Smooth muscle cell of the brain vasculature (primary cell): ENCODE data around the gene HSD3B2.
"Not testable (repeated sequence)": the region's sequence is repeated elsewhere in the genome, so short reads cannot be mapped to it uniquely, and the experiment has no call there.

Experiments used
- DNase-seq: peaks from one replicate; pipeline ENCODE4 v3.0.0-alpha.2; 2012; ENCODE audit warnings: low read depth, low spot score

HSD3B2 gene

DNA sequence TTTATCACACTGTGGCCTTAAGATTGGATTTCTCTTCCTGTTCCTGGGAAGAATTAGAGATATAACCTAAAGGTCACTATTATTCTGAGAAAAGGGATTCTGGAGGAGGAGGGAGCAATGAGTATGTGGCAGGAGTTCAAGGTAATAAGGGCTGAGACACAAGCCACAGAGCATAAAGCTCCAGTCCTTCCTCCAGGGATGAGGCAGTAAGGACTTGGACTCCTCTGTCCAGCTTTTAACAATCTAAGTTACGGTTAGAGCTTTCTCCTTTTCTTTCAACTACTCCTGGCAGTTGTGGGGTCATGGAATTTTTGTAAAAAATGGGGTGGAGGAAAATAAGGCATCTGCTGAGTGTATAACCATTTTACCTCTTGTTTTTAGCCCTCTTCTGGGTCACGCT is at the start of gene HSD3B2:
Gene HSD3B2, plus strand, starts transcription at position 201 of the 400 bp plus-strand sequence. CDS start 270 bp downstream, outside the sequence.
- DNase-seq: no peak

DNA sequence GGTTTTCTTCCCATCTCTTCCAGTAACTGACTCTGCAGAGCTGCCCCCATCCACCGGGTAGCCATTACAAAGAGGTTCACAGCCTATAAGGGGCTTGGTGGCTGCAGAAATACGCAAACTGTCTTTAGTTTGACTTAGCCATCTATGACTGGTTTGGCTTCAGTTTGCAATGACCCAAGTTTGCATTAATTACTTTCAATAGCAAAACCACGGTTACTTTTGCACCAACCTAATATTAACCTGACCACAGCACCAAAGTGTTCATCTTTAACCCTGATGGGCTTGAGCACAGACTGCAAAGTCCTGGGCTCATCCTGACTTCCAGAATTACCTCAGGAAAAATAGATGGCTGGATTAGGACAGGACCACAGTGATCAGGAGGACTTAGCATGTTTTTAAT is 48.5 kb upstream of the HSD3B2 start:
- DNase-seq: no peak

DNA sequence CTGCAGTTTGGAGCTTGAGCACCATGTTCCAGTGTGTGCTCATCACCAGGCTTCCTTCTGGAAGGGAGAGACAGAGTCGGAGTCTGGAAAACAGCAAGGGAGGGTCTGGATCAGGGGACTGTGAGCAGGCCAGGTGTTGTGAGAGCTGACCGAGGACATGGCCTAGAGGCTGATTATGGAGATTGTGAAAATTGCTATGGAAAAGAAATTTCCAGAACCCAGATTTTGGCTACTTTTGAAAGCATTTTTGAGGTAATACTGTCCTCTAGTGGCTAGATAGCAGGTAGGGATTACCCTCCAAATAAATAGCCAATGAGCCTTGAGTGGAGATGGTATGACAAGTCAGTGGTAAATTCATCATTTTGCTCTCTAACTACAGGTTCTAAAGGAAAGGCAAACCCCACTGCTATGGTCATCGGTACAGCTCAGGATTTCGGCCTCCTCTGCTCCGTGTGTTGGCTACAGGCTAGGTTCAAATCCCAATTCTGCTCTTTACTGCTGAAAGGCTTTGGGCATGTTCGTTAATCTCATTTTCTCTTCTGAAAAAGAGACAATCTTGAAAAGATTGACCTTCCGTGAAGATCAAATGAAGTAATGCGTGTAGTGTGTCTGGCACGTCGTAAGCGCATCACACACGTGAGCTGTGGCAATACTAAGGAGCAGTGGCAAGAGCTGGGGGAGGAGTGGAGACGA is 47.4 kb upstream of the HSD3B2 start:
- DNase-seq: peak; percentile 10

DNA sequence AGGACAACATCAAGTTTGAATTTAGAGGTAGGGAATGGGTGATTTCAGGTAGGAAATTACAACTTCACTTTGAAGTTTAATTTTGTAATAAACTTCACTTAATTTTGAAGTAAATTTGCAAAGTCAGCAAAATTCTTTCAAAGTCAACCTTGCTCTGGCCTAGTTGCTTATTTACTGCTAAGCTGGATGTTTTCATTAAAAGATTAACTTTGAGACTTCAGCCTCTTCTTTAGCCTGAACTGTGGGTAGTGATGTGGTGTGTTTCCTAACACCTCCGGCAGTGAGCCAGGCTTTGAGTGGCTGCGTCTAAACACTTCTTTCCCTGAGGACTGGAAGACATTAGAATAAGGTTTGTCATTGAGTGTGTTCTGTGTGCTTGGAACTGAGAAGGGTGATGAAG is 46.4 kb upstream of the HSD3B2 start, which contains the start of gene HAO2:
Gene HAO2, plus strand, starts transcription at position 232 of the 400 bp plus-strand sequence. CDS start 12,301 bp downstream, outside the sequence.
- no peak for DNase-seq

DNA sequence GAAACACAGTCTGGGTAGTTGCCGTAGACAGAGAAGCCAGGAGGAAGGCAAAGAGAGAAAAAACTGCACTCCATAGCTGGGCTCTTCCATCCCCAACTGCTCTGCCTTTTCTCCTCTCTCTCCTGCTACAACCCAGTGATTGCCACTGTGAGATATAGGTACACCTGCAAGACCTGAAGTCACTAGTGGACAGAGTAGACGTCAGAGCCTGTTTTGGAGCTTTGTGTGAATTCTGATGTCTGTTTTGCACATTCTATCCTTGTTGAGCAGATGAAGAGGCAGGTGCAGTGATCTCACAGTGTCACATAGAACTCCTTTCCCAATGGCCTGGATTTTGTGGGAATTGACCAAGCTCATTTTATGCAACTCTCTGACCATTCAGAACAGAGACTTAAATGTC is 44.2 kb upstream of the HSD3B2 start:
- no peak for DNase-seq

DNA sequence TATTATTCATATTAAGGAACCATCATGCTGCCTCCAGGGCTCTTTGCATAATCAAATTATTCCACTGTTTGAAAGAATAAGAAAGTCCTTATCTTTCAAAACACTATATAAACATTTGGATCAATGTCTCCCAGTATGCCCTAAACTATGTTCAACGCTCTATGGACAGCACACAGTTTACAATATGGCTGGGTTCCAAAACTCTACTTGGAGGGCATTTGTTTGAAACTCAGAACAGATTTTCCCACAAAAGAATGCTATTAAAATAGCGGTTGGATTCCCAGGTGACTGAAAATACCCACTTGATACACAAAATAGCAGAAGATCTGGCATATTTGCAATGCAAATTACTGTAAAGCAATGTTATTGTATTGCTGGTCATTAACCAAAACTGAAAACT is 43.1 kb upstream of the HSD3B2 start:
- DNase-seq: no peak

DNA sequence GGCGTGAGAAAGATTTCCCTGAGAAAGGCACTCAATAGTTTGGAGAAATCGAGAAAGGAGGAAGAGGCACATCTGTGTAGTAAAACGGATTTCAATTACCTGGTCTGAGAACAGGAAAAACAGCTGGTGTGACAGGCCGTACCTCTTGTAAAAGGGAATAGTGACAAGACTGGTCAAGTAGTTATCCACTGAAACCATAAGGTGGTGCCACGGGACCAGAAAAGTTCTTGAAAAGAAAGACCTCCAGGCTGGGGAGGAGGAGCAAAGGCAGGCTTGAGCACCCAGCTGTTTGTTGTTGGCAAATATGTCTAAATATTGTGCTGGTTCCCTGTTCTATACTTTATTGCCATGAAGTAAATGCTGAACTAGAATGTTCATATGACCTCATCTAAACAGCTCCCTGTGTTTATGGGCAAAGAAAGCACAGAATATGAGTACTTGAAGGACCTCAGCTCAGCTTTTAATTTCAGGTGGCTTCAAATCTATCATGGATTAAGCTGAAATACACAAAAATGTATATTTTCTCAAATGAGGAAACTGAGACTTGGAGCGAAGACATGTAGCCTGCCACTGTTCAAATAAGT is 42.4 kb upstream of the HSD3B2 start:
- DNase-seq: no peak

DNA sequence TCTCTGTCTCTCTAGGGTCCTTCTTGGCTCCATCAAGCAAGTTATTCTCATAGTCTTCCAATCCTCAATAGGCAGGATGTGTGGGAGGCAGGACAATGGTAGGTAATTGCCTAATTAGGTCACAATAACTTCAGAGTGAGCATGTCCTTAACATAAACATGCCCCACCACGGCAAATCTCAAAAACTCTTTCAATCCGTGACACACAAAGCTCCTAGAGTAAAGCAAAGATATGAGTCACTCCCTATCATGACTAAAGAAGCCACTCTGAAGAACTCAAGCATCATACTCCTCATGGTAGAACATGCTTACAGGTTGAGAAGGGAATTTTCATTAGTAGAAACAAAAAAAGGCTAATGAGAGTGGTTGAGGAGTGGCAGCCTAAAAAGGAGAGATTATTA is 41.5 kb upstream of the HSD3B2 start:
- no peak for DNase-seq

DNA sequence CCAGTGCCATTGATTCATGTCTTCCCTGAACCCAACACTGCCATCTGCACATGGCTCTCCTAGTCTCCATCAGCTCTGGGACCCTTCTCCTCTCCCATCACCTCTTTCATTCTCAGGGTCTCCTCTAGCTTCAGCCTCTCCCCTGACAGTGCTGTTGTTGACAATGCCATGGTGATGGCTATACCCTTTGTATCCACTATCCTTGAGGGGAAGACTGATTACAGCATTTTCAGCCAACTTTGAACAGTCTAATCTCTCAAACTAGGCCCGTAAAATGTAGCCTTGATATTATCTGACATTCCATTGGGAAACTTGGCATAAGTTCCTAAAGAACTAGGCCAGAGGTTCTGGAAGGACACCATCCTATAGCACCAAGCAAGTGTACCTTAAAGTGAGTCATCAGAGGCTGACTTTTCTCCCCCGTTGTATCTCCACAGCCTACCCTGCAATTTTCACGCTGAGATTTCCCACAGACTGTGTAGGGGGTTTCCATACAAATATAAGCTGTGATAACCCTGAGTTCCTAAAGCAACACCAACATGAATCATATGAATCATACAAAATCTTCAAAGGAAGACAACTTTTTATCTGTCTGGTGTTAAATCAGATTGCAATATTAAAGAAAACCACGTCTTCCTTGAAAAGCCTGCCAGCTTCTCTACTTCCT is 40.6 kb upstream of the HSD3B2 start:
- DNase-seq: no peak

DNA sequence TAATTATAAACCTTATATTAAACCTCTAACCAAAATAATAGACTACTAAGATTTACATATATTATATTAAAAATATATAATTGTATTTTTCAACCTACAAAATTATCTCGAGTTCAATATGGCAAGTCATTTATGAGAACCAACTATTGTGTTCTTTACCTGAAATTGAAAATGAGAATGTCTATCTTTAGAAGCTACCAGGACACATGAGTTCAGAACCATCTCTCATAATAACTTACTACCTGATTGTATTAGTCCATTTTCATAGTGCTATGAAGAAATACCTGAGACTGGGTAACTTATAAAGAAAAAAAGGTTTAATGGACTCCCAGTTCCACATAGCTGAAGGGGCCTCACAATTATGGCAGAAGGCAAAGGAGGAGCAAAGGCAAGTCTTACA is 39.6 kb upstream of the HSD3B2 start:
- DNase-seq: no peak

DNA sequence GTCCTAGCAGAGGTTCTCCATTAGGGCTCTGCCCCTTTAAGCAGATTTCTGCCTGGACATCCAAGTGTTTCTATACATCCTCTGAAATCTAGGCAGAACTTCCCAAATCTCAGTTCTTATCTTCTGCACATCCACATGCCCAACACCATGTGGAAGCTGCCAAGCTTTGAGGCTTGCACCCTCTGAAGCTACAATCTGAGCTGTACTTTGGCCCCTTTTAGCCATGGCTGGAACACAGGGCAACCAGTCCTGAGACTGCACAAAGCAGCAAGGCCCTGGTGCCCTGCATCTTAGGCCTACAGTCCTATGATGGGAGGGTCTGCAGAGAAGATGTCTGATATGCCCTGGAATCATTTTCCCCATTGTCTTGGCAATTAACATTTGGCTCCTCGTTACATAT is 38.4 kb upstream of the HSD3B2 start:
- DNase-seq: no peak

DNA sequence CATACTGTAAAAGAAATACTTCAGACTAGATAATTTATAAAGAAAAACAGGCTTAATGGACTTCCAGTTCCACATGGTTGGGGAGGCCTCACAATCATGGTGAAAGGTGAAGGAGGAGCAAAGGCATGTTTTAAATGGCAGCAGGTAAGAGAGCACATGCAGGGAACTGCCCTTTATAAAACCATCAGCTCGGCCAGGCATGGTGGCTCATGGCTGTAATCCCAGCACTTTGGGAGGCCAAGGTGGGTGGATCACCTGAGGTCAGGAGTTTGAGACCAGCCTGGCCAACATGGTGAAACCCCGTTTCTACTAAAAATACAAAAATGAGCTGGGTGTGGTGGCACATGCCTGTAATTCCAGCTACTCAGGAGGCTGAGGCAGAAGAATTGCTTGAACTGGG is 37.4 kb upstream of the HSD3B2 start:
- DNase-seq: not testable (repeated sequence)

DNA sequence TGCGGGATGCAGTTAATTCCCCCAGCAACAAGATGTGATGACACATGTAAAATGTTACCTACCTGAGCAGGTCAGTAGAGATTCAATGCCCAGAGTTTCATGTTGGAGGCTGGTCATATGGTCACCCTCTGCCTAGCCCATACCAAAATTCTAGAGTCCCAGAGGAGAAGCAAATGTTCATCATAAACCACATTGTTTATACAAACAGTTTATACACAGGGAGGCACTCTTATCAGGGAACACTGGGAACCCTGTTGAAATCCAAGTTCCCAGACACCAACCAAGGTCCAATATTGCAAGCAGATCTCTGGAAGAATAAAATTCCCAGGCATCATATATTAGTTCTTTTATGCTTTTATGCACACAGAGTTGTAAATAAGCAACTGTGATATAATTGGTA is 35.8 kb upstream of the HSD3B2 start:
- no peak for DNase-seq

DNA sequence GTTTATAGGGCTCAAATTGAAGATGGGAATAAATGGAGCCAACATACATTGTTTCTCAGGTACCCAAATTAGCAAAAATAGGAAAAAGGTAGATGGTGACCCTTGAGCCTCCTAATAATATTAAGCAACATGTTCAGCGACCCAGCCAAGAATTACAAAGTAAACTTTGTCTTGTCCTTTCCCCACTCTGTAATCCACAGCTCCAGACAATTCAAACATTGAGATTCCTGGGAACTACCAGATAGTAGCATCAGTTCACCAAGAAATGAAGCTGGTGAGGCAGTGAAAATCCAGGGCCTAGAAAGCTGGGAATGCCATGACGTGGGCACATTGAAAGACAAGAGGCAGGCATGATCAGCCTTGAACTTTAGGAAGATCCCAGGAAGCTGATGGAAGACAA is 34.6 kb upstream of the HSD3B2 start:
- no peak for DNase-seq

DNA sequence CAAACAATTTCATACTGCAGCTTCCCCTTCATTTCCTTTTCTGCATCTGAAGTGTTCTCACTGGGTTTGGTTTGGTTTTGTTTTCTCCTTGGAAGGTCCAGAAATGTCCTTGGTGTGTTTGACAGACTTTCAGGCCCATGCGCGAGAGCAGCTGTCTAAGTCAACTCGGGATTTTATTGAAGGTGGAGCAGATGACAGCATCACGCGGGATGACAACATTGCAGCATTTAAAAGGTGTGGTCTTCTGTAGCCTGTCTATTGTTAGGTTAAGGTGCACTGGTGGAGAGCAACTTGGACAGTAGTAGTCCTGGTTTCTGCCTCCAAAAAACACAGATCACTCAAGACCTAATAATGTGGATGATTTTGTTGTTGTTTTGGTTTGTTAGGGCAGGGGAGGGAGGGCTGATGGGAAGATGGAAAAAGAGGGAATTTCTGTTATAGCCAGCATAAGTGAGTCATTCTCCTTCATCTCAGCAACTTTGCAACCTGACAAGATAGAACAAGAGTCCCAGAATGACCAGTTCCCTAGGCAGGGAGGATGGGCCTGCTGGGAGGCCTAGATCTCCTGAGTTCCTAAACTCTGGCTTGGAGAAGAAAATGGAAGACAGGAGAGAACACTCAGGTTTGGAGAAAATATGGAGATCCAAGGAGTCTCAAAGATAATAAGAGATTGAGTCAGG is 33.8 kb upstream of the HSD3B2 start:
- DNase-seq: no peak

DNA sequence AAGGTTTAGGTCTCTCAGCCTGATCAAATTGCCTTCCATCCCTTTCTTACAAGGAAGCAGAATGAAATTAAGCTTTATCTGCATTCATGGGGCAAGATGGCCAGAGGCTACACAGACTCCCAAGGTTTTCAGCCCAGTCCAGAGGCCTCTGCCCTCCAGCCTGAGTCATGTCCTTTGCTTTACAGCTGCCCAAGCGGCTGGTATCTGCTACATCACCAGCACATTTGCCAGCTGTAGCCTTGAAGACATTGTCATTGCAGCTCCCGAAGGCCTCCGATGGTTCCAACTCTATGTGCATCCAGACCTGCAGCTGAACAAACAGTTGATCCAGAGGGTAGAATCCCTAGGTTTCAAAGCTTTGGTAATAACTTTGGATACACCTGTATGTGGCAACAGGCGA is 30.4 kb upstream of the HSD3B2 start:
- DNase-seq: no peak

DNA sequence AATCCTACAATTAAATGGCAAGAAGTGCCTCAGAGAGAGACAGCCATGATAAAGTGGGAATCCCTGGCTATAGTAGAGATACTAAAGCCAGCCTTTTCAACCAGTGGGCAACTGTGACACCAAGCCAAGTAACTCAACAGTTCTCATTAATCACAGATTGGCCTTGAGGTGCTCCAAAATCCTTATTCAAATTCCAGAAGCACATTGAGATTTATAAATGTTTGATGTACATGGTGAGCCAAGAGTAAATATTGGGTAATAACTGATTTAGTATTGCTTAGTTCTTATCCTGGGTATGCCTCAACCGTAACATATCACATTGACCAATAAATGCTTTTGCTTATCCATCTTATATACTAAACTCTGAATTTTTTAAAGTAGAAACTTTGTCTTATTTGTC is 29.3 kb upstream of the HSD3B2 start:
- DNase-seq: no peak

DNA sequence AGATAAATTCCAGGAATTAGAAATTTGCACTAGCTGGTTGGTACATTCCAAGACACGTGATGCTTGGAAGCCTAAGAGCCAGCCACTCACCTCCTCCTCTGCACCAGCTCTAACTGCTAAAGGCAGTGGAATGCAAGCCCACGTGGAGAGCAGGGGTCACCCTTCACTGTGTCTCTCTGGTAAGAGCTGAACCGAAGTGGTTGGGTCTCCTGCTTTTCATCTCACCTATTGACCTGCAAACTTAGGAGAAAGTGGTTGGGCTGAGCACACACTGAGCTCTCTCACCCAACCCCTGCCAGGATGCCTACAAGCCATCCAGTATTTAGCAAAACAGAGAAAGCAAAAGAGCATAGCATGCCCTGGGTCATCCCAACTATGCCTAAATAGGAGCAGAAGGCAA is 27.1 kb upstream of the HSD3B2 start:
- DNase-seq: no peak

DNA sequence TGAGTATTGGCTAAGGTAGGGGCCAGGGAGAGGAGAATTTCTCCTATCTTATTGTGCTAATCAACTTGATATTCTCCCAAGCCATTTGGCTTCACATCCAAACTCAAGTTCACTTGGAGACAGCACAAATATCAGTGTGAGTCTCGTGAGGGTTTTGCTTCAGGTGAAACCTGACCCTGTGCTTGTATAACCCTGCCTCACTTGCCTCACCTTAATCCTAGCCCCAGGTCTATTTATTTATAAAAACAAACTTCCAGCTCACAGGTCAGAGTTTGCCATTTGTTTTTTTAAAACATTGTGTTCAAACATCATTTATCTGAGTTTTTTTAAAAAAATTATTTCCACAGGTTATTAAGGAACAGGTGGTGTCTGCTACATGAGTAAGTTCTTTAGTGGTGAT is 26.5 kb upstream of the HSD3B2 start:
- no peak for DNase-seq

DNA sequence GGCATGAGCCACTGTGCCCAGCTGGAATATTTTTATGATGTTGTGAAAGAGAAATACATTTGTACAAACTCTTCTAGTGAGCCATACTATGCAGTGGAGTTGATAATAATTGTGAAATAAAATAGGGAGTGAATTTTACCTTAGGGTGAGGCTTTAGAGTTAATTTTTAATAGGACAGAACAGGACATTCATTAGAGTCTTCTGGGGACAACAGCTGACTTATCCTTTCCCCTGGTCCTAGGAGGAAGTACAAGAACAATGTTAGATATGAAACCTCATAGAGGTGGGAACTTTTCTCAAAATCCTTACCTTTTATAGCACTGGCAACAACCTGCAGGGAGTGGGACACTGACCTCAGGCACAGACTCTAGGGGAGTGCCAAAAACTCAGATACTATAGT is 24.4 kb upstream of the HSD3B2 start:
- no peak for DNase-seq

DNA sequence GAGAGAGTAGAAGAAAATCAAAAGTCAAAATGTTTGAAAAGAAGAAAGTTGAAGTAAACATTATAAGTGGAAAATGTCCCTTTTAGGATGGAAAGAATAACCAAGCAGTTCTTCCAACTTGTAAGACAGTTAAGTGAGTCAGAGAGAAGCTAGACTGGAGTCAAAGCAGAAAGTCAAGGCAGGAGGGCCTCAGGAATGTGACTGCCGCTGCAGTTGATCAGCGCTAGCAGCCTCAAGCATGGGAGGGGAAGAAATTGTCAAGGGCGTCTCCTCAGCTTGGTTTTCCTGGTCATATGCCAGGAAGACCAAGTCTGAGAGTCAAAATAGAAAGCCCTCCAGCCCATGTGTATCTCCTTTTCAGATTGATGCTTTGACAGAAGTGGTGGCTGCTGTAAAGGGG is 23.2 kb upstream of the HSD3B2 start:
- no peak for DNase-seq

DNA sequence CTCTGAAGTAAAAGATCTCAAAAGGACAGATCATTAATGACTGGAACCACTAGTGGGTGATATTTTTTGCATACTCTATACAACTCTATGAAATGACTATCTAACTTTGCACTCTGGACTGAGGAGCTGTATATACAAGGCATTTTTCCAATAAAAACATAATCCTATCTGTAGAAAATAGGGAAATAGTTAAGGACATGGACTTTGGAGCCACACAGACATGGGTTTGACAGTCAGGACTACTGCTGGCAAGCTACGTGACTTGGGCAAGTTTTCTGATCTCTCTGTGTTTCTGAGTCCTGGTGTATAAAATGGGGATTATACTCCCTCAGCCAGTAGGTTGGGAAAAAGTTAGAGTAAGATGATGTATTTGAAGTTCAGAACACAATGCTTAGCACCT is 20.9 kb upstream of the HSD3B2 start:
- DNase-seq: no peak

DNA sequence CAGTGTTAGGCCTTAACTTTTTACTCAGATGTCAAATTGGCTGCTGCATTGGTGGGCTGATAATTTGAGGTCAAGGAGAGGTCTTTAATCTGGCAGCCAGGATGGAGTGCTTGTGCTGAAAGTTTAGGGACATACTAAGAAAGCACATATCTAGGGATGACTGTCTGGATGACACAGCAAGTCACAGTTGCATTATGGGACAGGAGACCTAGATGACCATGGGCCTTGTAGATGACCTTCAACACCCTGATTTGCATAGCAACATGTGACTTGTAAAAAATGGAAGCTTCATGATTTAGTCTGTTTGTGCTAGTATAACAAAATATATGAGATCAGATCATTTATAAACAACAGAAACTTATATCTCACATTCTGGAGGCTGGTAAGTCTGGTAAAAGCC is 18.0 kb upstream of the HSD3B2 start:
- DNase-seq: no peak
